Measurements from ENCODE around the gene AKT1. TPM values are rescaled to one million over a fixed set of nuclear protein-coding genes. Genes with fewer than 3 reads are reported as not detected.
A peak's percentile ranks its signal among the peaks of the same experiment; 100 is the strongest.

AKT1 gene
- total and polyA plus RNA-seq, 12 donors: 95.7 to 152 (median 137) TPM

- intact Hi-C loops (cut with DNase I): no loop called here
- TF ChIP-seq CTCF (IDR thresholded peaks at IDR 0.05): no peak
- H3K36me3 ChIP-seq: peaks cover 0 to 59% (median 8%) of the 10 kb centered on the region in 9 donors
These were observed 49.4 kb downstream of the AKT1 start for GRCh38 chr14:104746071-104746545.

GRCh38 chr14:104745431-104745830 lies 50.1 kb downstream of the AKT1 start:
- H3K9me3 ChIP-seq: no peaks in the 10 kb centered on the region
- H3K4me3 ChIP-seq: no peak overlapping the region
- no peak for TF ChIP-seq CTCF (IDR thresholded peaks at IDR 0.05)
- peaks cover 0 to 65% (median 9%) of the 10 kb centered on the region in 9 donors for H3K36me3 ChIP-seq
- H3K27me3 ChIP-seq: no peaks in the 10 kb centered on the region
- intact Hi-C loops (cut with DNase I): no loop called here
- 94 to 95% methylated on average over 9 of the region's 9 CpGs for WGBS, 2 donors
- no peak for ATAC-seq
- no peak for DNase-seq
- H3K4me1 ChIP-seq: peaks cover 0 to 36% (median 9%) of the 10 kb centered on the region in 9 donors
- H3K27ac ChIP-seq: no peak overlapping the region

More at GRCh38 chr14:104746071-104746545, 49.4 kb downstream of the AKT1 start:
- ATAC-seq (no peak), DNase-seq (no peak)
- H3K4me3 ChIP-seq: no peak overlapping the region
- 86 to 87% methylated on average over 13 of the region's 13 CpGs for whole genome bisulfite sequencing, 2 donors
- peak overlapping the region in 6 of 10 donors; percentile 7 to 48 (median 31) for H3K27ac ChIP-seq
- H3K4me1 ChIP-seq: peaks cover 0 to 36% (median 9%) of the 10 kb centered on the region in 9 donors
- no peaks in the 10 kb centered on the region for H3K27me3 ChIP-seq
- H3K9me3 ChIP-seq: no peaks in the 10 kb centered on the region

GRCh38 chr14:104744484-104744883 lies 51.1 kb downstream of the AKT1 start:
- Histone ChIP-seq H3K9me3 (no peaks in the 10 kb centered on the region), H3K36me3 (peaks cover 0 to 75% (median 12%) of the 10 kb centered on the region in 9 donors), H3K4me1 (peaks cover 0 to 34% (median 9%) of the 10 kb centered on the region in 9 donors), H3K4me3 (no peak overlapping the region), H3K27me3 (no peaks in the 10 kb centered on the region), H3K27ac (no peak overlapping the region)
- ATAC-seq (no peak), DNase-seq (no peak)
- intact Hi-C loops (cut with DNase I): no loop called here
- no peak for TF ChIP-seq CTCF (IDR thresholded peaks at IDR 0.05)
- 90 to 95% methylated on average over 10 of the region's 10 CpGs for WGBS, 2 donors

GRCh38 chr14:104743461-104744380 lies 51.8 kb downstream of the AKT1 start:
- Histone ChIP-seq H3K4me1 (peaks cover 0 to 26% (median 9%) of the 10 kb centered on the region in 9 donors), H3K27ac (no peak overlapping the region), H3K9me3 (no peaks in the 10 kb centered on the region), H3K27me3 (no peaks in the 10 kb centered on the region), H3K36me3 (peaks cover 0 to 82% (median 12%) of the 10 kb centered on the region in 9 donors), H3K4me3 (no peak overlapping the region)
- DNase-seq (no peak), ATAC-seq (no peak)
- intact Hi-C loops (cut with DNase I): no loop called here
- WGBS, 2 donors: 86 to 90% methylated on average over 28 of the region's 28 CpGs
- TF ChIP-seq CTCF (IDR thresholded peaks at IDR 0.05): no peak

Measured in heart right ventricle (tissue), 16 donors.